GM12873 (cell line): ENCODE measurements around the gene SBF2.

Experiments
- CTCF ChIP-seq: IDR thresholded peaks from 2 replicates; pipeline ENCODE4 v1.5.1; 2012; ENCODE audit warnings: low read depth, mild to moderate bottlenecking, moderate library complexity, low read length, control low read depth; ENCODE audit not compliant: insufficient read depth; ENCODE audit errors: missing control alignments

SBF2 gene

DNA sequence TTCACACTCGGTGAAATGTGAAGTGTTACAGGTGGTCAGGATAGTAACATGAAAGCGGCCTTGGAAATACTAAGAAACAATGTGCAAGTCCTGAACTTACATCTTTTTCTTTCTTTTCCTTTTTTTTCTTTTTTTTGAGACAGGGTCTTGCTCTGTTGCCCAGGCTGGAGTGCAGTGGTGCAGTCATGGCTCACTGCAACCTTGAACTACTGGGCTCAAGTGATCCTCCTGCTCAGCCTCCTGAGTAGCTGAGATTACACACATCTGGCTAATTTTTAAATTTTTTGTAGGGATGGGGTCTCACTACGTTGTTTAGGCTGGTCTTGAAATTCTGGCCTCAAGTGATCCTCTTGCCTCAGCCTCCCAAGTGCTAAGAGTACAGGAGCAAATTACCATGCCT lies 377.5 kb downstream of the SBF2 start:
- no peak for TF ChIP-seq CTCF

DNA sequence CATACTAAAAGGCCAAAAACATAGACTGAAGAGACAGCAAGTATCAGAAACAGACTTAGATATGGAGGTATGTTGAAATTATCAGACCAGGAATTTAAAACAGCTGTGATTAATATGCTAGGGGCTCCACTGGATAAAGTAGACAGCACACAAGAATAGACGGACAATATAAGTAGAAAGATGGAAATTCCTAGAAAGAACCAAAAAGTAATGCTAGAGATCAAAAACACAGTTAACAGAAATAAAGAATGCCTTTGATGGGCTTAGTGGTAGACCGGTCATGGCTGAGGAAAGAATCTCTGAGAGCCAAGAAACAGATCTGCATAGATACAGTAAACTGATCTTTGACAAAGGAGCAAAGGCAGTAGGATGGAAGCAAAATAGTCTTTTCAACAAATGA lies 380.0 kb downstream of the SBF2 start:
- TF ChIP-seq CTCF = no peak

DNA sequence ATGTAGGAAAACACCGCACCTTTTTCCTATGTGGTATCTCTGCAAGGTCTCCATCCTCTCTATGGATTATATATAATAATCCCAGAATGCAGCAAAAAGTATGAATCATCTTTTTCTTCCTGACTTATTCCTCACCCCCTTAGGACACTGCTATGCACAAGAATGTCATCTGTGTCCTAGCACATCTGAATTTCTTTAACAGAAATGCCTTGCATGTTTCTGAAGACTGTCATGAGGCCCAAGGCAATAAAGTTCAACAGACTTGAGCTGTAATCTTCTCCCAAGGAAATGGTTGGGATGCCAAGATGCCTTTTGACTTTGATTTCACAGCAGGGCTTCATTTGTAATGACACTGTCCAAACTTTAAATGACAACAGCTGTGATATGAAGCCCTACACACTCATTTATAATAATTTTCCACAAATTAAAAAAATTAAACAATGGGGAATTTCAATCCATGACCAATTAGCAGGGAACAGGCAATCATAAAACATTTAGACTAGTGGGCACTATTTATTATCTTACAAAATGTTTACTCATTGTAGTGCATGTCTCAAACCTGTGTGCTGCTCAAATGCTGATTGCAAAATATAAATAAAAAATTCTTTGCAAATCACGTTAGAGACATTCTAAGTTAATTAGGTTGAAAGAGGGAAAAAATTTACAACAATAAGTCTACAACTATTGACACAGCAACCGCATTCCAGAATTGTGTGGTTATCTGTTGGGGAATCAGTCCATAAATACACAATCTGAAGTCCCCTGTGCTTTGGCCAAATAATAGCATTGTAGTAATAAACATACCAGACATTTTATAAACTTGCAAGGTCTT lies 387.8 kb downstream of the SBF2 start:
- no peak for TF ChIP-seq CTCF

- TF ChIP-seq CTCF = no peak
These were observed 388.5 kb downstream of the SBF2 start for GRCh38 chr11:9905501-9905951.

GRCh38 chr11:9903579-9903978 lies 390.4 kb downstream of the SBF2 start:
- TF ChIP-seq CTCF = no peak

- TF ChIP-seq CTCF = no peak
These were observed 392.1 kb downstream of the SBF2 start for GRCh38 chr11:9901943-9902342.

GRCh38 chr11:9899676-9900075 lies 394.3 kb downstream of the SBF2 start:
- TF ChIP-seq CTCF = no peak
